HG03064 (cell line): ENCODE results near the gene SEPTIN12.
A peak's percentile ranks its signal among the peaks of the same experiment; 100 is the strongest.

ENCODE experiments used
- ATAC-seq: cut with Tn5 transposase; IDR thresholded peaks from one replicate; pipeline ENCODE4 v1.9.1; 2021; ENCODE audit warnings: low read depth; ENCODE audit not compliant: unreplicated experiment

Gene SEPTIN12

GRCh38 chr16:4734730-4735535 is 53.2 kb downstream of the SEPTIN12 start:
- peak; percentile 49 for ATAC-seq

GRCh38 chr16:4734063-4734729 is 53.9 kb downstream of the SEPTIN12 start, which contains the start of the genes ANKS3 and DNAAF8:
ANKS3 (minus strand) TSS chr16:4734271; CDS start chr16:4730149, 4,122 bp downstream.
DNAAF8 (plus strand) TSS chr16:4734537; CDS start chr16:4736515, 1,978 bp downstream.
- peak; percentile 57 for ATAC-seq

- ATAC-seq = no peak
Observed at GRCh38 chr16:4733747-4734062, 54.4 kb downstream of the SEPTIN12 start.

GRCh38 chr16:4733211-4733742 is 54.9 kb downstream of the SEPTIN12 start:
- no peak for ATAC-seq

GRCh38 chr16:4729876-4730275 is 58.3 kb downstream of the SEPTIN12 start:
- ATAC-seq = no peak

- no peak for ATAC-seq
Observed at GRCh38 chr16:4728676-4729075, 59.5 kb downstream of the SEPTIN12 start.
